Subcutaneous adipose tissue (tissue), 4 donors: Measurements from ENCODE around the gene NEDD4. TPM values are rescaled to one million over a fixed set of nuclear protein-coding genes. Genes with fewer than 3 reads are reported as not detected.

Experiments used
- CTCF ChIP-seq: fragments of 450-650 bp; IDR thresholded peaks from one replicate; pipeline ENCODE4 v1.5.1; 2016; ENCODE audit warnings: low read depth, mild to moderate bottlenecking, control low read depth, antibody characterized with exemption, moderate library complexity
- total RNA-seq, 4 donors: library from RNA; depleted of rRNA; stranded (reverse); fragments of >200 nt; gene quantifications; one replicate each; pipeline ENCODE4 v1.1.0, GENCODE V29; 2016

NEDD4 gene
- total RNA-seq, 4 donors from 2014 or later: 10.0 to 18.1 (median 15.3) TPM

GRCh38 chr15:55853134-55853533 lies 140.3 kb downstream of the NEDD4 start:
- no peak for TF ChIP-seq CTCF

GRCh38 chr15:55846116-55846707 lies 147.2 kb downstream of the NEDD4 start:
- TF ChIP-seq CTCF: no peak

- no peak for TF ChIP-seq CTCF
These were observed 157.5 kb downstream of the NEDD4 start for GRCh38 chr15:55835866-55836265.

GRCh38 chr15:55834331-55834730 lies 159.1 kb downstream of the NEDD4 start:
- no peak for TF ChIP-seq CTCF

- TF ChIP-seq CTCF: no peak
These were observed 163.6 kb downstream of the NEDD4 start for GRCh38 chr15:55829826-55830225.

- no peak for TF ChIP-seq CTCF
These were observed 165.5 kb downstream of the NEDD4 start for GRCh38 chr15:55827955-55828354.

GRCh38 chr15:55827204-55827603 lies 166.2 kb downstream of the NEDD4 start:
- TF ChIP-seq CTCF: no peak
